Stimulated activated CD8-positive, alpha-beta memory T cell treated with anti-CD3 and anti-CD28 coated beads, Interleukin-15, amount 100 ng/mL, for 4 hours (primary cell): Measurements from ENCODE around the gene NLRP9.
"Not testable (repeated sequence)": the region's sequence is repeated elsewhere in the genome, so short reads cannot be mapped to it uniquely, and the experiment has no call there.

Experiments used
- DNase-seq, 2 donors: peaks; one replicate each; pipeline ENCODE4 v3.0.0-alpha.2; 2020; ENCODE audit warnings: low read depth in 2 of 2

Gene NLRP9

GRCh38 chr19:55738302-55738701 is at the start of gene NLRP9:
Gene NLRP9 (minus strand): TSS chr19:55738402. CDS start chr19:55738374, 28 bp downstream.
- no peak for DNase-seq

- no peak for DNase-seq
Measured at GRCh38 chr19:55781112-55781511, 42.9 kb upstream of the NLRP9 start.

- no peak for DNase-seq
Measured at GRCh38 chr19:55778331-55778730, 40.1 kb upstream of the NLRP9 start.

- DNase-seq = no peak
Measured at GRCh38 chr19:55777528-55777927, 39.3 kb upstream of the NLRP9 start.

GRCh38 chr19:55769632-55770031 is 31.4 kb upstream of the NLRP9 start:
- not testable (repeated sequence) for DNase-seq

- not testable (repeated sequence) for DNase-seq
Measured at GRCh38 chr19:55768818-55769217, 30.6 kb upstream of the NLRP9 start, which contains the start of gene RFPL4AL1. Gene RFPL4AL1 (plus strand): TSS chr19:55769118. CDS start chr19:55771805, 2,687 bp downstream.

GRCh38 chr19:55766466-55766865 is 28.3 kb upstream of the NLRP9 start:
- DNase-seq = no peak

GRCh38 chr19:55758797-55759196 is 20.6 kb upstream of the NLRP9 start, which contains the start of gene RFPL4A:
Gene RFPL4A (plus strand): TSS chr19:55759097. CDS start chr19:55761801, 2,704 bp downstream.
- DNase-seq = not testable (repeated sequence)

- not testable (repeated sequence) for DNase-seq
Measured at GRCh38 chr19:55756808-55757207, 18.6 kb upstream of the NLRP9 start.

- DNase-seq = no peak
Measured at GRCh38 chr19:55753401-55753800, 15.2 kb upstream of the NLRP9 start.

- DNase-seq = no peak
Measured at GRCh38 chr19:55750715-55751114, 12.5 kb upstream of the NLRP9 start.

GRCh38 chr19:55730378-55730777 is 7.8 kb downstream of the NLRP9 start:
- not testable (repeated sequence) for DNase-seq

- DNase-seq = no peak
Measured at GRCh38 chr19:55723491-55723890, 14.7 kb downstream of the NLRP9 start.

GRCh38 chr19:55720801-55721200 is 17.4 kb downstream of the NLRP9 start:
- no peak for DNase-seq

GRCh38 chr19:55720214-55720746 is 17.9 kb downstream of the NLRP9 start:
- DNase-seq = no peak

- DNase-seq = not testable (repeated sequence)
Measured at GRCh38 chr19:55717879-55718711, 20.1 kb downstream of the NLRP9 start.

GRCh38 chr19:55717251-55717650 is 21.0 kb downstream of the NLRP9 start:
- no peak for DNase-seq

- no peak for DNase-seq
Measured at GRCh38 chr19:55716531-55716930, 21.7 kb downstream of the NLRP9 start.

GRCh38 chr19:55712804-55713631 is 25.2 kb downstream of the NLRP9 start:
- DNase-seq = no peak

- no peak for DNase-seq
Measured at GRCh38 chr19:55711719-55712118, 26.5 kb downstream of the NLRP9 start.

GRCh38 chr19:55705972-55706371 is 32.2 kb downstream of the NLRP9 start:
- no peak for DNase-seq
